Nephron (organoid): ENCODE results near the gene GTF2IRD1.

Experiments used
- H3K27ac Mint-ChIP-seq, 3 experiments: 2 replicates each; pipeline ENCODE4 v1.8.0; 2020; ENCODE audit warnings: mixed read lengths in 3 of 3, mild to moderate bottlenecking in 2 of 3, moderate library complexity in 1 of 3
- H3K27me3 Mint-ChIP-seq: 2 replicates; pipeline ENCODE4 v1.8.0; 2021; ENCODE audit warnings: low read depth, mild to moderate bottlenecking, moderate library complexity, mixed read lengths
- H3K36me3 Mint-ChIP-seq: 2 replicates; pipeline ENCODE4 v1.8.0; 2020; ENCODE audit warnings: low read depth, mixed read lengths
- H3K4me1 Mint-ChIP-seq: 2 replicates; pipeline ENCODE4 v1.8.0; 2020; ENCODE audit warnings: mixed read lengths
- H3K4me3 Mint-ChIP-seq, 3 experiments: 2 replicates each; pipeline ENCODE4 v1.8.0; 2020; ENCODE audit warnings: mild to moderate bottlenecking in 3 of 3, mixed read lengths in 3 of 3, moderate library complexity in 2 of 3
- H3K9me3 Mint-ChIP-seq: 2 replicates; pipeline ENCODE4 v1.8.0; 2020; ENCODE audit warnings: mixed read lengths
- TF ChIP-seq, protein P1 (sequence below), 3 experiments: fragments of 200-600 bp; sonication (generic); IDR thresholded peaks; one replicate each; pipeline ENCODE4 v1.5.0; 2021; ENCODE audit warnings: antibody characterized with exemption in 3 of 3; ENCODE audit not compliant: unreplicated experiment in 3 of 3

GTF2IRD1 gene

DNA sequence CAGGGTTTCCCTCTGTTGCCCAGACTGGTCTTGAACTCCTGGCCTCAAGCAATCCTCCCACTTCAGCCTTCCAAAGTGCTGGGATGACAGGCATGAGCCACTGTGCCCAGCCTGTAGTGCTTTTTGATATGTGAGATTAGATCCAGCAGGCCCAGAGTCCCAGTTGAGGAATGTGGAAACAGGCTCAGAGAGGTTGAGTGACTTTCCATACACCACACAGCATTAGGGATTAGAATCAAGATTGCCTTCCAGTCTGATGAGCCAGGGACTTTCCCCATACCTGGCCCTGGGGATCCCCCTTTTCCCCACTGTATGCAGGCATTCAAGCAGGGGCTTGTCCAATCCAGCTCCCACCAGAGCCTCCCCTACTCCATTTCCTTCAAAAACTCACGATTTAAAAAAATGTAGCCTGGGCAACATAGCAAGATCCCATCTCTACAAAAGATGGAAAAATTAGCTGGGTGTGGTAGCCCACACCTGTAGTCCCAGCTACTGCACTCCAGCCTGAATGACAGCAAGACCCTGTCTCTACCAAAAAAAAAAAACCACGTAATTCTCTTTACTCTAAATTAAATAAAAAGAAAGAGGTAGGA is 128.8 kb downstream of the GTF2IRD1 start:
- TF ChIP-seq, protein P1, sequence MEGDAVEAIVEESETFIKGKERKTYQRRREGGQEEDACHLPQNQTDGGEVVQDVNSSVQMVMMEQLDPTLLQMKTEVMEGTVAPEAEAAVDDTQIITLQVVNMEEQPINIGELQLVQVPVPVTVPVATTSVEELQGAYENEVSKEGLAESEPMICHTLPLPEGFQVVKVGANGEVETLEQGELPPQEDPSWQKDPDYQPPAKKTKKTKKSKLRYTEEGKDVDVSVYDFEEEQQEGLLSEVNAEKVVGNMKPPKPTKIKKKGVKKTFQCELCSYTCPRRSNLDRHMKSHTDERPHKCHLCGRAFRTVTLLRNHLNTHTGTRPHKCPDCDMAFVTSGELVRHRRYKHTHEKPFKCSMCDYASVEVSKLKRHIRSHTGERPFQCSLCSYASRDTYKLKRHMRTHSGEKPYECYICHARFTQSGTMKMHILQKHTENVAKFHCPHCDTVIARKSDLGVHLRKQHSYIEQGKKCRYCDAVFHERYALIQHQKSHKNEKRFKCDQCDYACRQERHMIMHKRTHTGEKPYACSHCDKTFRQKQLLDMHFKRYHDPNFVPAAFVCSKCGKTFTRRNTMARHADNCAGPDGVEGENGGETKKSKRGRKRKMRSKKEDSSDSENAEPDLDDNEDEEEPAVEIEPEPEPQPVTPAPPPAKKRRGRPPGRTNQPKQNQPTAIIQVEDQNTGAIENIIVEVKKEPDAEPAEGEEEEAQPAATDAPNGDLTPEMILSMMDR (IDR thresholded peaks at IDR 0.05; ENCODE audit: unreplicated experiment in 3 of 3): no peak
- no peaks in the 10 kb centered on the region for H3K9me3 Mint-ChIP-seq
- H3K4me1 Mint-ChIP-seq: peaks cover 28% of the 10 kb centered on the region
- no peak overlapping the region for H3K27ac Mint-ChIP-seq
- H3K36me3 Mint-ChIP-seq: peaks cover 7% of the 10 kb centered on the region
- no peak overlapping the region for H3K4me3 Mint-ChIP-seq
- H3K27me3 Mint-ChIP-seq: no peaks in the 10 kb centered on the region

DNA sequence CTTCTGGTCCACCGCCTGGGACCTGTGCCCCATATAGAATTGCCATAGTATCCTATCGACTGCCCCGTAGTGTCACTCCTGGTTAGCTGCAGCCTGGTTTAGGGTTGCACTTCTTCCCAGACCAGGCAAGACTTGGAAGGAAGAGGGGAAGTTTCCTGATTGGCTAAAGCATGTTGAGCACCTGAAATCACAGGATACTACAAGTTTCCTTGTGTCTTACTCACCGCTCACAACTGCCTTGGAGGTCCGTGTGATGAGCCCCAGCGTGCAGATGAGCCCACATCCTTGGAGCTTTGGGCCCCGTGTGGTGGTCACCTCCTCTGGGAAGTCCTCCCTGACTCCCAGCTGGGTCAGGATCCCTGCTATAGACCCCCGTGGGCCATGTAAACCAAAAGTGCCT is 129.9 kb downstream of the GTF2IRD1 start:
- TF ChIP-seq, protein P1 (IDR thresholded peaks at IDR 0.05; ENCODE audit: unreplicated experiment in 3 of 3): no peak
- H3K4me1 Mint-ChIP-seq: peaks cover 32% of the 10 kb centered on the region
- H3K36me3 Mint-ChIP-seq: peaks cover 6% of the 10 kb centered on the region
- H3K9me3 Mint-ChIP-seq: no peaks in the 10 kb centered on the region
- peak overlapping the region in 2 of 3 experiments; percentile 69 to 81 for H3K27ac Mint-ChIP-seq
- H3K4me3 Mint-ChIP-seq: no peak overlapping the region
- H3K27me3 Mint-ChIP-seq: no peaks in the 10 kb centered on the region

DNA sequence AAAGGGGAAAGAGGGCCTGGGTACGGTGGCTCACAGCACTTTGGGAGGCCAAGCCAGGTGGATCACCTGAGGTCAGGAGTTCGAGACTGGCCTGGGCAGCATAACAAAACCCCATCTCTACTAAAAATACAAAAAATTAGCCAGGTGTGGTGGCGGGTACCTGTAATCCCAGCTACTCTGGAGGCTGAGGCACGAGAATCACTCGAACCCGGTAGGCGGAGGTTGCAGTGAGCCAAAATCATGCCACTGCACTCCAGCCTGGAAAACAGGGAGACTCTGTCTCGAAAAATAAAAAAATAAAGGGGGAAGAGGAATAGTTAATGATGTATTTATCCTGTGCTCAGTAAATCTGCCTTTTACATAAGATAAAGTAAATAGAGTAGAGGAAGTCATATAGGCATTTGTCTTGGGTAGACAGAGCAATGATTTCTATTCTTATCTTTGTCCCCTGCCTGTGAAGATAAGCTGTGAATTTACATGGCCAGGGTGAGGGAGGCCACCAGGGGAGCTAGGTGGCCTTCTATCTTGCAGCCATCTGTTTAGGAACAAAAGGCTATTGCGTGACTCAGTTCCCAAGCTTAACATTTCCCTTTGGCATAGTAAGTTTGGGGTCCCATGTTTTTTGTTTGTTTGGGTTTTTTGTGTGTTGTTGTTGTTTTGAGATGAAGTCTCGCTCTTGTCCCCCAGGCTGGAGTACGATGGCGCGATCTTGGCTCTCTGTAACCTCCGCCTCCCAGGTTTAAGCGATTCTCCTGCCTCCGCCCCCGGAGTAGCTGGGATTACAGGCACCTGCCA is 130.7 kb downstream of the GTF2IRD1 start:
- Mint-ChIP-seq H3K4me3 (no peak overlapping the region), H3K27ac (peak overlapping the region; percentile 61 to 83 (median 76)), H3K36me3 (peaks cover 6% of the 10 kb centered on the region), H3K27me3 (no peaks in the 10 kb centered on the region), H3K9me3 (no peaks in the 10 kb centered on the region), H3K4me1 (peaks cover 32% of the 10 kb centered on the region)
- TF ChIP-seq, protein P1 (IDR thresholded peaks at IDR 0.05; ENCODE audit: unreplicated experiment in 3 of 3): no peak

DNA sequence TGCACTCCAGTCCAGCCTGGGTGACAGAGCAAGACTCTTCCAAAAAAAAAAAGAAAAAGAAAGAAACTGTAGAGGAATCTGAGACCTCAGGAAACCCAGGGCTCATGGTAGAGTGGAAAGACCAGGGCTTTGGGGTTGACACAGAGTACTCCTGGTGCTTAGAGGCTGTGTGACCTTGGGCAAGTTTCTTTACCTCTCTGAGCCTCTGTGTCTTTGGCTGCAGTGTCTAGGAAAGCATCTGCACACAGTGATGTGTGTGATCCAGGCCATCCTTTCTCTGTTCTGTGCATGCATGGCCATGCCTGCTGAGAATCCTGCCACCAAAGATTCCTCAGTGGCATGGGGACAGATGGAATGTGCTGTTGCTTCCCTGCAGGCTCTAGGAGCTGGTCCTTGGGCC is 132.1 kb downstream of the GTF2IRD1 start:
- Mint-ChIP-seq H3K4me3 (no peak overlapping the region), H3K4me1 (peaks cover 26% of the 10 kb centered on the region), H3K27ac (peak overlapping the region; percentile 97 to 99 (median 99)), H3K27me3 (no peaks in the 10 kb centered on the region), H3K36me3 (peaks cover 4% of the 10 kb centered on the region), H3K9me3 (no peaks in the 10 kb centered on the region)
- TF ChIP-seq, protein P1 (IDR thresholded peaks at IDR 0.05; ENCODE audit: unreplicated experiment in 3 of 3): no peak

DNA sequence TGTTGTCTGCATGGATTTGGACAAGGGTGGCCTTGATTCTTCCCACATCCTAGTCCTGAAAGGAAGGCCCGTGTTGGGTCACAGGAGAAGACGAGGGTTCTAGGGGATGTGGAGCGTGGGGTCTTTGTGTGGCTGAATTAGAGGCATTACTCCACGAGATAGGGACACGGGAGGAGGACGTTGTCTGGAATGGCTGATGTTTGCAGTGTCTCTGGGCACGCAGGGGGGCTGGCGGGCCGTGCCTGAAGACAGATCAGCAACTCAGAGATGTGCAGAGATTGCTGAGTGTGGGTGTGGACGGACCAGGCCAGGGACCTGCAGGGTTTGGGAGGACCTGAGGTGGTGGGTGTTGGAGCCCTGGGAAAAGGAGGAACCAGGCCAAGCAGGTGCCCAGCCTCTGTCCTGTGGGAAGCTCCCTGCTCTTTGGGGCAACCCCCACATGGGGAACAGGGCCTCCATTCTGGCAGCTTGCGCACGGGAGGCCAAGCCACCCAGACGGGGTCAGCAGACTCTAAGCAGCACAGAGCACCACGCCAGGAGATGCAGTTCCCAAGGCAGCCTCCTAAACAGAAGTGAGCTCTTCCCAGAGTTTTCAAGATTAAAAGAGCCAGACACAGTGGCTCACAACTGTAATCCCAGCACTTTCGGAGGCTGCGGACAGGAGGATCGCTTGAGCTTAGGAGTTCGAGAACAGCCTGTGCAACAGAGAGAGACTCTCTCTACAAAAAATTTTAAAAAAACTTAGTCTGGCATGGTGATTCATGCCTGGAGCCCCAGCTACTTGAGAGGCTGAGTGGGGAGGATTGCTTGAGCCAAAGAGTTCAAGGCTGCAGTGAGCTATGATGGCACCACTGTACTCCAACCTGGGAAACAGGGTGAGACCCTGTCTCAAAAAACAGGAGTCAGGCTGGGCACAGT is 132.8 kb downstream of the GTF2IRD1 start:
- no peaks in the 10 kb centered on the region for H3K9me3 Mint-ChIP-seq
- H3K36me3 Mint-ChIP-seq: peaks cover 7% of the 10 kb centered on the region
- H3K27ac Mint-ChIP-seq: peak overlapping the region; percentile 97 to 99 (median 99)
- peak overlapping the region in 1 of 3 experiments; percentile 28 for H3K4me3 Mint-ChIP-seq
- peaks cover 26% of the 10 kb centered on the region for H3K4me1 Mint-ChIP-seq
- TF ChIP-seq, protein P1 (IDR thresholded peaks at IDR 0.05; ENCODE audit: unreplicated experiment in 3 of 3): no peak
- H3K27me3 Mint-ChIP-seq: no peaks in the 10 kb centered on the region
